ENCODE measurements around the gene USP24.

- TF ChIP-seq CTCF (IDR thresholded peaks at IDR 0.05; ENCODE audit: low read depth, low read length, poor library complexity, severe bottlenecking) (no peak), EZH2phosphoT487 (IDR thresholded peaks at IDR 0.05; ENCODE audit: borderline replicate concordance, low read length) (no peak)
These were observed 147.2 kb downstream of the USP24 start for GRCh38 chr1:55067914-55068313.

All from DOHH2 (cell line).